Activated CD4-positive, alpha-beta T cell treated with anti-CD3 and anti-CD28 coated beads for 24 hours (primary cell): ENCODE results near the gene PSMD3.
A peak's percentile ranks its signal among the peaks of the same experiment; 100 is the strongest.

ENCODE experiments used
- DNase-seq, 2 donors: peaks; one replicate each; pipeline ENCODE4 v3.0.0-alpha.2; 2020; ENCODE audit warnings: low read depth in 2 of 2

PSMD3 gene

GRCh38 chr17:40022497-40022896 lies 41.9 kb downstream of the PSMD3 start:
- no peak for DNase-seq

GRCh38 chr17:40022961-40023541 lies 42.4 kb downstream of the PSMD3 start:
- DNase-seq = no peak

GRCh38 chr17:40023590-40024292 lies 43.1 kb downstream of the PSMD3 start:
- no peak for DNase-seq

GRCh38 chr17:40024901-40025300 lies 44.3 kb downstream of the PSMD3 start:
- no peak for DNase-seq

- no peak for DNase-seq
Observed at GRCh38 chr17:40025559-40025958, 45.0 kb downstream of the PSMD3 start.

- peak in 1 of 2 donors; percentile 22 for DNase-seq
Observed at GRCh38 chr17:40025991-40026815, 45.6 kb downstream of the PSMD3 start.

- DNase-seq = peak; percentile 66 to 68
Observed at GRCh38 chr17:40026816-40027613, 46.4 kb downstream of the PSMD3 start.

GRCh38 chr17:40027614-40028012 lies 47.0 kb downstream of the PSMD3 start:
- DNase-seq = no peak

- DNase-seq = no peak
Observed at GRCh38 chr17:40028595-40028994, 48.0 kb downstream of the PSMD3 start.

- DNase-seq = no peak
Observed at GRCh38 chr17:40031706-40032105, 51.1 kb downstream of the PSMD3 start.

GRCh38 chr17:40032322-40033320 lies 52.0 kb downstream of the PSMD3 start:
- no peak for DNase-seq

GRCh38 chr17:40033339-40033738 lies 52.7 kb downstream of the PSMD3 start:
- no peak for DNase-seq

GRCh38 chr17:40034426-40035161 lies 54.0 kb downstream of the PSMD3 start:
- no peak for DNase-seq

GRCh38 chr17:40035162-40035559 lies 54.6 kb downstream of the PSMD3 start:
- no peak for DNase-seq

GRCh38 chr17:40038882-40039513 lies 58.4 kb downstream of the PSMD3 start:
- no peak for DNase-seq

GRCh38 chr17:40041196-40041595 lies 60.6 kb downstream of the PSMD3 start:
- no peak for DNase-seq
